H1 (cell line): Measurements from ENCODE around the gene UTS2B. TPM values are rescaled to one million over a fixed set of nuclear protein-coding genes. Genes with fewer than 3 reads are reported as not detected.

ENCODE experiments used
- CTCF ChIA-PET: fragments of 300-600 bp; sonication (Branson Sonifier 250); formaldehyde crosslinking; loops from one replicate; lab custom pipeline; 2021; ENCODE audit not compliant: partially characterized antibody; lab: Charles Lee
- POLR2A ChIA-PET: fragments of 300-600 bp; sonication (Branson Sonifier 250); formaldehyde crosslinking; loops from one replicate; lab custom pipeline; 2021; ENCODE audit warnings: inconsistent platforms; ENCODE audit not compliant: partially characterized antibody; lab: Charles Lee
- DNase-seq, 2 experiments: peaks; one replicate each; pipeline versions ENCODE4 v3.0.0 to v3.0.0-alpha.2; 2010 to 2022; ENCODE audit warnings: low spot score in 2 of 2, low read depth in 1 of 2, mixed read lengths in 1 of 2
- FAIRE-seq: peaks from 2 replicates; lab custom pipeline; 2011; peaks lifted over from hg19 to GRCh38; lab: Jason Lieb, UNC
- H2AFZ ChIP-seq: 2 replicates; pipeline ENCODE4 v1.8.1; 2012; ENCODE audit warnings: low read length, inconsistent platforms
- H2AK5ac ChIP-seq: 2 replicates; pipeline ENCODE4 v1.6.1; 2013; ENCODE audit warnings: low read depth, low read length
- H2BK120ac ChIP-seq: replicated peaks from 2 replicates; pipeline ENCODE3; 2013; ENCODE audit warnings: low read depth, low read length, inconsistent platforms
- H2BK12ac ChIP-seq: 2 replicates; pipeline ENCODE4 v1.6.1; 2013; ENCODE audit warnings: low read depth, low read length
- H2BK15ac ChIP-seq: 2 replicates; pipeline ENCODE4 v1.6.1; 2013; ENCODE audit warnings: low read length
- H2BK20ac ChIP-seq: 2 replicates; pipeline ENCODE4 v1.6.1; 2013; ENCODE audit warnings: low read length
- H2BK5ac ChIP-seq: 2 replicates; pipeline ENCODE4 v1.6.1; 2013; ENCODE audit warnings: low read depth, low read length
- H3K14ac ChIP-seq: 2 replicates; pipeline ENCODE4 v1.6.1; 2013; ENCODE audit warnings: inconsistent platforms; ENCODE audit not compliant: insufficient read length
- H3K18ac ChIP-seq: 2 replicates; pipeline ENCODE4 v1.6.1; 2013; ENCODE audit warnings: low read length; ENCODE audit errors: extremely low read depth
- H3K23ac ChIP-seq: 2 replicates; pipeline ENCODE4 v1.6.1; 2013; ENCODE audit warnings: inconsistent platforms; ENCODE audit not compliant: insufficient read length
- H3K23me2 ChIP-seq: 2 replicates; pipeline ENCODE4 v1.6.1; 2013; ENCODE audit warnings: low read depth, low read length
- H3K27ac ChIP-seq: 2 replicates; pipeline ENCODE4 v1.6.1; 2011; ENCODE audit warnings: low read depth, low read length, inconsistent platforms
- H3K27me3 ChIP-seq, 4 experiments: replicated peaks in 1 of 4; 1 replicate in 1 of 4; 2 replicates in 3 of 4; pipeline versions ENCODE4 v1.6.1 to v1.8.1; 2011 to 2013; ENCODE audit warnings: low read length in 3 of 4, mild to moderate bottlenecking in 3 of 4, inconsistent platforms in 2 of 4, mixed read lengths in 2 of 4, moderate library complexity in 1 of 4; ENCODE audit not compliant: control insufficient read depth in 3 of 4, insufficient read depth in 3 of 4; ENCODE audit errors: extremely low read depth in 1 of 4
- H3K36me3 ChIP-seq, 4 experiments: 2 replicates each; pipeline versions ENCODE4 v1.6.1 to v1.8.1; 2011 to 2013; ENCODE audit warnings: mild to moderate bottlenecking in 4 of 4, low read length in 3 of 4, moderate library complexity in 2 of 4, control low read depth in 1 of 4, inconsistent platforms in 1 of 4; ENCODE audit not compliant: insufficient read depth in 4 of 4, control insufficient read depth in 2 of 4
- H3K4ac ChIP-seq: replicated peaks from 2 replicates; pipeline ENCODE3; 2013; ENCODE audit warnings: low read length, low read depth, mixed read lengths, inconsistent platforms; ENCODE audit not compliant: insufficient read length
- H3K4me1 ChIP-seq, 4 experiments: replicated peaks in 1 of 4; 1 replicate in 1 of 4; 2 replicates in 3 of 4; pipeline versions ENCODE4 v1.6.1 to v1.8.1; 2011 to 2013; ENCODE audit warnings: low read length in 3 of 4, inconsistent platforms in 2 of 4, mixed read lengths in 1 of 4; ENCODE audit not compliant: insufficient read depth in 4 of 4, control insufficient read depth in 3 of 4
- H3K4me2 ChIP-seq, 2 experiments: 2 replicates each; pipeline versions ENCODE4 v1.6.1 to v1.8.1; 2011 to 2013; ENCODE audit warnings: low read depth in 2 of 2, low read length in 2 of 2, control low read depth in 1 of 2, inconsistent platforms in 1 of 2, mild to moderate bottlenecking in 1 of 2; ENCODE audit not compliant: insufficient read depth in 1 of 2
- H3K4me3 ChIP-seq, 4 experiments: fragments of 200-600, 300-600 bp in 1 of 4; sonication (generic), shearing (Covaris generic), sonication (Bioruptor Twin) in 1 of 4; 2 replicates each; pipeline versions ENCODE4 v1.5.1 to v1.8.1; 2011 to 2016; ENCODE audit warnings: low read length in 4 of 4, low read depth in 3 of 4, control low read depth in 2 of 4, inconsistent platforms in 2 of 4, mild to moderate bottlenecking in 2 of 4, mixed read lengths in 1 of 4, moderate library complexity in 1 of 4; ENCODE audit not compliant: insufficient read depth in 2 of 4; ENCODE audit errors: extremely low read depth in 1 of 4
- H3K56ac ChIP-seq: replicated peaks from 2 replicates; pipeline ENCODE3; 2013; ENCODE audit warnings: low read depth, mild to moderate bottlenecking, mixed read lengths, low read length, inconsistent platforms; ENCODE audit not compliant: insufficient read length
- H3K79me1 ChIP-seq: 2 replicates; pipeline ENCODE4 v1.6.1; 2013; ENCODE audit warnings: low read depth, low read length, control low read depth
- H3K79me2 ChIP-seq, 2 experiments: 2 replicates each; pipeline versions ENCODE4 v1.6.1 to v1.8.1; 2012 to 2013; ENCODE audit warnings: low read length in 2 of 2, mild to moderate bottlenecking in 2 of 2, inconsistent platforms in 1 of 2; ENCODE audit not compliant: insufficient read depth in 2 of 2, control insufficient read depth in 1 of 2
- H3K9ac ChIP-seq, 4 experiments: replicated peaks in 1 of 4; 1 replicate in 1 of 4; 2 replicates in 3 of 4; pipeline versions ENCODE4 v1.6.1 to v1.8.1; 2011 to 2013; ENCODE audit warnings: low read depth in 3 of 4, low read length in 3 of 4, control low read depth in 2 of 4, mild to moderate bottlenecking in 2 of 4, moderate library complexity in 2 of 4, inconsistent platforms in 1 of 4; ENCODE audit errors: extremely low read depth in 1 of 4
- H3K9me3 ChIP-seq, 2 experiments: 2 replicates each; pipeline versions ENCODE4 v1.6.1 to v1.8.1; 2012 to 2013; ENCODE audit warnings: mild to moderate bottlenecking in 2 of 2, moderate library complexity in 2 of 2, control low read depth in 1 of 2, inconsistent platforms in 1 of 2, low read depth in 1 of 2, low read length in 1 of 2, mixed read lengths in 1 of 2; ENCODE audit not compliant: insufficient read depth in 2 of 2
- H4K20me1 ChIP-seq, 2 experiments: replicated peaks in 1 of 2; 2 replicates each; pipeline versions ENCODE3 to v1.8.1; 2011 to 2013; ENCODE audit warnings: inconsistent platforms in 2 of 2, low read length in 2 of 2, mild to moderate bottlenecking in 1 of 2; ENCODE audit not compliant: insufficient read depth in 2 of 2, control insufficient read depth in 1 of 2
- H4K5ac ChIP-seq: 2 replicates; pipeline ENCODE4 v1.6.1; 2013; ENCODE audit warnings: low read length, low read depth, mixed read lengths, inconsistent platforms; ENCODE audit not compliant: insufficient read length
- H4K8ac ChIP-seq: 2 replicates; pipeline ENCODE4 v1.8.0; 2013; ENCODE audit warnings: mild to moderate bottlenecking, moderate library complexity, low read length, inconsistent platforms; ENCODE audit not compliant: insufficient read depth; ENCODE audit errors: extremely low read depth
- H4K91ac ChIP-seq: replicated peaks from 2 replicates; pipeline ENCODE3; 2013; ENCODE audit warnings: low read length, mixed read lengths, inconsistent platforms; ENCODE audit not compliant: insufficient read length
- ASH2L ChIP-seq: fragments of 200-600, 300-600 bp; sonication (generic); IDR thresholded peaks from one replicate; pipeline ENCODE4 v1.7.1; 2017; ENCODE audit warnings: low read length
- BRCA1 ChIP-seq: IDR thresholded peaks from 2 replicates; pipeline ENCODE4 v1.6.1; 2012; ENCODE audit warnings: low read depth, low read length, improper control_type of control experiment
- CHD2 ChIP-seq: IDR thresholded peaks from 2 replicates; pipeline ENCODE4 v1.6.1; 2012; ENCODE audit warnings: low read length, improper control_type of control experiment
- CTBP2 ChIP-seq: IDR thresholded peaks from 2 replicates; pipeline ENCODE4 v1.7.0; 2011; ENCODE audit warnings: borderline replicate concordance, mild to moderate bottlenecking, moderate library complexity, mixed read lengths, low read length; ENCODE audit not compliant: insufficient read depth, insufficient read length
- EP300 ChIP-seq, 2 experiments: IDR thresholded peaks; 1 replicate in 1 of 2; 2 replicates in 1 of 2; pipeline ENCODE4 v1.6.1; 2011 to 2012; ENCODE audit warnings: low read depth in 2 of 2, low read length in 2 of 2, mild to moderate bottlenecking in 2 of 2, borderline replicate concordance in 1 of 2, inconsistent platforms in 1 of 2, moderate library complexity in 1 of 2
- EZH2 ChIP-seq: fragments of 200-600 bp; sonication (generic); IDR thresholded peaks from 2 replicates; pipeline ENCODE4 v1.7.1; 2012; ENCODE audit warnings: low read depth, mild to moderate bottlenecking, moderate library complexity, low read length, inconsistent platforms; ENCODE audit not compliant: severe bottlenecking
- FOSL1 ChIP-seq: IDR thresholded peaks from 2 replicates; pipeline ENCODE4 v1.6.1; 2011; ENCODE audit warnings: mild to moderate bottlenecking, low read depth, low read length, moderate library complexity; ENCODE audit not compliant: insufficient read depth
- NANOG ChIP-seq: IDR thresholded peaks from 2 replicates; pipeline ENCODE4 v1.6.1; 2011; ENCODE audit warnings: low read length, low read depth, mild to moderate bottlenecking, inconsistent platforms; ENCODE audit not compliant: insufficient read depth, poor library complexity, severe bottlenecking
- POU5F1 ChIP-seq: IDR thresholded peaks from 2 replicates; pipeline ENCODE4 v1.6.1; 2011; ENCODE audit warnings: low read depth, mild to moderate bottlenecking, low read length, moderate library complexity
- TAF1 ChIP-seq: IDR thresholded peaks from 2 replicates; pipeline ENCODE4 v1.6.1; 2011; ENCODE audit warnings: mild to moderate bottlenecking, low read depth, low read length
- TBP ChIP-seq: IDR thresholded peaks from 2 replicates; pipeline ENCODE4 v1.6.1; 2011; ENCODE audit warnings: low read depth, low read length, improper control_type of control experiment
- polyA plus RNA-seq, 7 experiments: library from polyadenylated mRNA; depleted of rRNA in 3 of 7; stranded (reverse) in 5 of 7; unstranded in 2 of 7; fragments of >200 nt in 5 of 7; fragments of 200-250 nt in 2 of 7; gene quantifications; 1 replicate in 5 of 7; 2 replicates in 1 of 7; 4 replicates in 1 of 7; pipeline versions ENCODE4 v1.2.1 to v1.2.3, GENCODE V29; 2011 to 2013; ENCODE audit warnings: missing spikeins in 2 of 7, mixed read lengths in 2 of 7
- total RNA-seq: library from RNA; stranded (reverse); fragmentation: NEBNext Ultra II Directional; extraction: Animal tissue kit (Norgen Biotek cat#: 25700); gene quantifications from 2 replicates; pipeline ENCODE4 v1.2.1, GENCODE V29; 2021
- TF ChIP-seq, protein P1 (sequence below): IDR thresholded peaks from 2 replicates; pipeline ENCODE4 v1.6.1; 2012; ENCODE audit warnings: inconsistent platforms

Gene UTS2B
- total and polyA plus RNA-seq, 2 of the 8 experiments (the other 6 are each of a cell fraction or from before 2014, with no cell fraction given) = not detected

GRCh38 chr3:191378142-191378812, 48.0 kb upstream of the UTS2B start:
- no peak overlapping the region for H3K4me3 ChIP-seq
- no peaks in the 10 kb centered on the region for H3K27me3 ChIP-seq
- H3K23ac ChIP-seq = no peak overlapping the region
- FAIRE-seq = no peak
- H2BK20ac ChIP-seq = no peak overlapping the region
- no peak overlapping the region for H4K8ac ChIP-seq
- CTCF ChIA-PET = interaction anchor here (0.6 kb wide), 1 partner anchor 125 kb away, joined by 3 read pairs; no protein-coding TSS in a partner anchor
- H2BK120ac ChIP-seq = no peak overlapping the region
- no peak overlapping the region for H4K5ac ChIP-seq
- no peak overlapping the region for H3K18ac ChIP-seq
- no peak for DNase-seq
- H3K79me1 ChIP-seq = no peaks in the 10 kb centered on the region
- H2BK5ac ChIP-seq = no peak overlapping the region
- H3K79me2 ChIP-seq = no peaks in the 10 kb centered on the region
- no peaks in the 10 kb centered on the region for H3K23me2 ChIP-seq
- H3K14ac ChIP-seq = no peak overlapping the region
- no peak overlapping the region for H2AFZ ChIP-seq
- no peak overlapping the region for H2BK12ac ChIP-seq
- no peak overlapping the region for H2BK15ac ChIP-seq
- H2AK5ac ChIP-seq = no peak overlapping the region
- POLR2A ChIA-PET = interaction anchor here (0.8 kb wide), 1 partner anchor 9 kb away, joined by 3 read pairs; no protein-coding TSS in a partner anchor
- TF ChIP-seq NANOG = no peak
- no peak for TF ChIP-seq CTBP2
- no peak for TF ChIP-seq TAF1
- TF ChIP-seq CHD2 = no peak
- TF ChIP-seq POU5F1 = no peak
- TF ChIP-seq EZH2 = no peak
- no peak for TF ChIP-seq BRCA1
- no peak for TF ChIP-seq TBP
- TF ChIP-seq, protein P1, sequence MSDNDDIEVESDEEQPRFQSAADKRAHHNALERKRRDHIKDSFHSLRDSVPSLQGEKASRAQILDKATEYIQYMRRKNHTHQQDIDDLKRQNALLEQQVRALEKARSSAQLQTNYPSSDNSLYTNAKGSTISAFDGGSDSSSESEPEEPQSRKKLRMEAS = no peak
- TF ChIP-seq EP300 (IDR thresholded peaks at IDR 0.05; ENCODE audit: borderline replicate concordance in 1 of 2, low read depth in 2 of 2, low read length in 2 of 2) = no peak
- no peak for TF ChIP-seq FOSL1
- TF ChIP-seq ASH2L = no peak
- H3K36me3 ChIP-seq = peaks cover 0 to 19% (median 0%) of the 10 kb centered on the region in 4 experiments; a peak in 3 of 8 replicates
- H3K9ac ChIP-seq = no peak overlapping the region
- peaks cover 0 to 5% (median 3%) of the 10 kb centered on the region in 4 experiments; a peak in 3 of 7 replicates for H3K4me1 ChIP-seq
- no peak overlapping the region for H3K27ac ChIP-seq
- no peaks in the 10 kb centered on the region for H4K20me1 ChIP-seq
- no peak overlapping the region for H3K4ac ChIP-seq
- no peaks in the 10 kb centered on the region for H3K9me3 ChIP-seq
- no peak overlapping the region for H4K91ac ChIP-seq
- no peak overlapping the region for H3K56ac ChIP-seq
- H3K4me2 ChIP-seq = no peak overlapping the region
